GM21526 (cell line): Measurements from ENCODE around the gene TNS1.
A peak's percentile ranks its signal among the peaks of the same experiment; 100 is the strongest.

Source experiments
- ATAC-seq: cut with Tn5 transposase; IDR thresholded peaks from one replicate; pipeline ENCODE4 v1.9.1; 2021; ENCODE audit warnings: moderate library complexity; ENCODE audit not compliant: unreplicated experiment, low FRiP score

Gene TNS1

GRCh38 chr2:217902379-217903141 is 100.2 kb downstream of the TNS1 start:
- ATAC-seq, result no peak

- no peak for ATAC-seq
These were observed 100.9 kb downstream of the TNS1 start for GRCh38 chr2:217901835-217902378.

GRCh38 chr2:217901400-217901799 is 101.4 kb downstream of the TNS1 start:
- ATAC-seq, result no peak

DNA sequence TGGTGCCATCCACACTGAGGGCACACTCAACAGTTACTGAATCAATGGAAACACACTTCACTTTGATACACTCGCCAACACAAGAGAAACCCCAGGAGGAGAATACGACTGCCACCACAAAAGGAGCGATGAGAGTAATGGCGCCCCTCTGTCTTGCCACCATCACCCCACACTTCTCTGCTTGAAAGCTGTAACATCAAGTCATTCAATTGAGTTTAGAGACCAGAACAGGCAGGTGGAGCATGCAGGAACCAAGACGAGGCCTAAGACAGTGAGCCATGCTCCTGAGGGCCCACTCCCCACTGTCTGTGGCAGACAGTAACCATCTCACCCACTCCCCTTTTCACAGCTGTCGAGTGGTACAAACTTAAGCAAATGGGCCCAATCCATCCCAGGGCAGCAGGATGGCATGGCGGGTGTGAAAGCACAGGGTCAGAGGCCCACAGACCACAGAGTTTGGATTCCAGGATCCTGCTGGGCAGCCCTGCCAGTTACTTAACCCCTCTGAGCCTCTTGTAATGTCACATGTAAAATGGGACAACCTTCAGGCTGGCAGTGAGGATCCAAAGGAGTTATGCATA is 101.9 kb downstream of the TNS1 start:
- ATAC-seq, result no peak

- no peak for ATAC-seq
These were observed 102.6 kb downstream of the TNS1 start for GRCh38 chr2:217900010-217900779.

DNA sequence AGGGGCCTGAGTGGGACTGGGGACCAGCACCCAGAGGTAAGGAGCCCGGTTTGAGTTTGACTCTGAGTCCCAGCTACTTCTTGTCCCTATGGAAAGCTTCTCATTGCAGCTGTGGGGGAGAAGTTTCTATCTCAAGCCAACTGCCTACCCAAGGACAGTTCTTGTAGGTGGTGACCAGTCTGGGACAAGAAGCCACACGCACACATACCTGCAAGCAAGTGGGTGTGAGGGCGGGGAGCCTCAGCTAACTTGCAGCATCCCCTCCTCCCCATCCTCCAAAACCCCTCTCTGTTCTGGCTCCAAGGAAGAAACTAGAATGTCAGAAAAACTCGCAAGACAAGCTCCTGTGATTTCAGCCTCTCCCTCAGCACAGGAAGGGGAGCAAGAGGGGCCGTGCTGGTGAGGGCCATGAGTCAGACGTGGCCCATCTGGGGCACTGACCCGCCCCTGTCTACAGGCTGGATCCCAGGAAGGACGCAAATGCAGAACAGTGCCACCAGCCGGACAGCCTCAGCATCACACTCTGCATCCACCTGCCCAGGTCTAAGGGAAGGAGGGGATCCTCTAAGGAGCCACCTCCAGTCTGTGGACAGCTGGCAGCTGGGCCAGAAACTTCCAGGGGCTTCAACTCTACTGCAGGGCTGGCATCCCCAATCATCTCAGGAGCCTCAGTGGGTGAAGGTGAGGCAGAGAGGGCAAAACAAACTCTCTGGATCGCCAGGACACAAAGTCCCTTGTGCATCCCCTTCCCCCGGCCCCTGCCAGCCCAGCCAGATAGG is 103.4 kb downstream of the TNS1 start:
- peak; percentile 63 for ATAC-seq

DNA sequence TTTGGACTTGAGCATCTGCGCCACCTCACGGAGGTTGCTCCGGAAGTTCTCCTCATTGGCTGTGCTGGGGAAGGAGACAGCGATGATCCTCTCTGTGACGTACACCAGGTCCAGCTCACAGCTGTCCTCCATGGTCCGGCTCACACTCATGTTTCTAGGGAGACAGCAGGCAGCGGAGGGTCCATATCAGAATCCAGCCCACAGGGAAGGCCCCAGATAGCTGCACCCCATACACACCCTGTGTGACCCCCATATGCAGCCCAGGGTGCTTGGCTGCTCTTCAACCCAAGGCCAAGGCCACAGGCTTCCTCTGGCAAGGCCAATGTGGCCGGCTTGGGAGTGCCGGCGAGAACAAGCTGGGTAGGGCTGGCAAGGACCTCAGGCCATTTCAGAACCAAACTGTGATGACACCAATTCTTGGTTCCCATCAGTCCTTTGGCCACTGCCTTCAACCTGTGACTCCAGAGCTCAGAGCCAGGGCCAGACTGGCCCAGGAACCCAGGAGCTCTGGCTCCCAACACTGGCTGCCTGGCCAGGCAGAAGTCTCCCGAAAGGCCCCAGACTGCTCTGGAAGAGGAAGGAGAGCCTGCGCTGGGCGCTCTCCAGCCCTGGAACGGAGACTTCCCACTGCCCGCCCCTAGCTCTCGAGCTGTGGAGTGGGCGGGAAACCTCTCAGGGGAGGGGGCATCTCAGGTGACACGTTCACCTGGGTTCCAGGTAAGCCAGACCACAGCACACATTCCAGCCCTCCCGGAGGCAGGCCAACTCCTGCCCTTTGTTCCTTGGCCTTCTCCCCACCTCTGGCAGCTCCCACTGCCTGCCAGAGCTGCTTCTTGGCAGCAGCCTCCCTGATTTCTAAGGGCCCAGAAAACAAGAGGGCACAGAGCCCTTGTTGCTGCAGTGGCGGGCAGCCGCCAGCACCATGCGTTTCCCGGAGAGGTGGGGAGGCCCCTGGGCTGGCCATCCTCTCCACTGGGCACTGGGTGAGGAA is 104.7 kb downstream of the TNS1 start:
- no peak for ATAC-seq

DNA sequence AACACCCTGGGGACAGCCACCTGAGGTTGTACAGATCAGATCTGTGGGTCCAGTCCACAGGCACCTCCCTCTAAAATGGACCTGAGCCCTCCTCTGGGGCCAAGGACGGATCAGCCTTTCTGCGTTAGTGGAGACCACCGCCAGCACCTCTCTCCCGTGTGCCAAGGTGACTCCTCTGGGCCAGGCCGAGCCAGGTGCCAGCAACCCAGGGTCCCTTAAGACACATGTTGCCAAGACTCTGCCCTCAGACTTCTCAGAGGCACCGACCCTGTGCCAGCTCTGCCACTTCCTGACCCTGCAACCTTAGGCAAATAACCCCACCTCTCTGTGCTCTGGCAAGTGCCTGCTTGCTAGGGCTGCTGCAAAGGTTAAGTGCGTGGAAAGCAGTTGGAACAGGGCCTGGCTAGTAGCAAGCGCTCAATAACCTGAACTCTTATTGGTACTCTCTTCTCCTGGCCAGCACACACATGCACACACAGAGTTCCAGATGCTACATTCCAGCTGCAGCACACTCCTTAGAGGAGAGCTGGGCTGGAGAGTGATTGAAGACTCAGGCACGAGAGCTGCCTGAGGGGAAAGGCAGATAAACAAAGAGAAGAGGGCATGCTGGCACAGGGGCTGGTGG is 105.6 kb downstream of the TNS1 start:
- no peak for ATAC-seq

DNA sequence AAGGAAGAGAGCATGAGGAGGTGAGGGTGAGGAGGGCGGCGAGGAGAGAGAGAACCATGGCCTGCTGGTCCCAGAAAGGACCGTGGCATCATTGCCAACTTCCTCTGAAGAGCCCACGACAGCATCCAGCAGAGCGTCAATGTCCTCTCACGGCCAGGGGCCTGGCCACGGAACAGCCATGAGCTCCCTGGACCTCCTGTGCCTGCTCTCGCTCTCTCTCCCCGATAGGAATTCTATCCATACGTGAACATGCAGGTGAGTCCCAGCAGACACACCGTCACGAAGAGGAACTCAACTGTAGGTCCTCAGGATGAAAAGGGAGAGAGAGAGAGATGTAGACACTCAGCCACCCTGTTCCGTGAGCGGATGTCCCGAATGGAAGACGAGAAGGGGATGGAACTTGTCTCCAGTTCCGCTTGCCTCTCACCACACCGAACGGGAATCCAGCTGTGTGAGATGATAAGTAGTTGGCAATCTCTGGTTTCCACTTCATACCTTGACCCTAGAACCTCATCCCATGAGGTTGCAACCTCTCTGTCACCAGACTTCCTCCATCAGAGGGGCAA is 107.6 kb downstream of the TNS1 start:
- ATAC-seq, result no peak

DNA sequence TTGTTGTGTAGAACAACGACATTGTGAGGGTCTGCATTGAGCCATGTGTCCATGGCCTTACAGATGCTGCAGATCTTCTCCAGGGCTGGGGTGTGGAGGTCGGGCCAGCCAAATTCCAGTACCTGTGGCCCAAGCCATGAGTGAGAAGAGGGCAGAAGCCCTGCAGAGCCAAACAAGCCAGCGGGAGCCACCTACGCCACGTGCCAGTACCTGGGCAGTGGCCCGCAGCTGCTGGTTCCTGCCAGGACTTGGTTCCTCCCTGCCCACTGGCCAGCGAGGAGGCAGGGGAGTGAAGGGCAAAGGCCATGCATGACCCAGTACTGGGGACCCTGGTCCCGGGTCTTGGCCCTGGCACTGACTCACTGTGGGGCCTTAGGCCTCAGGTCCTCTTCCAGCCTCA is 109.4 kb downstream of the TNS1 start:
- ATAC-seq, result no peak

DNA sequence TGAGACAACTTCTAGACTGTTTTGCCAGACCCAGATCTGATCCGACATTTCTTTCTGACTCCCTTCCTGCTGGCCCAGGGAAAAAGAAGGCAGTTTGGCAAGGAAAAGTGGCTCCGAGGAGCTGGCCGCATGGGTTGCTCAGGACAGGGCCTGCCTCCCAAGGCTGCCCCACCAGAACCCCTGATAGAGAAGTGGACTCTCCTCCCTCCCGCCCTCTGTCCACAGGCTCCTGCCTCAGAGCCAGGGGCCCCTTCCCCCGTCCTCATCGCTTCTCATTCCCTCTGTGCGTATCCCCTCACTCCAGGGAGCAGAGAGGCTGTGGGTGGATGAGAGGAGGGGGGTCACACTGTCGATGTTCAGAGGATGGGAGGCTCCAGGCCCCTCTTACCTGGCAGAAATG is 110.2 kb downstream of the TNS1 start:
- no peak for ATAC-seq

GRCh38 chr2:217890445-217890844 is 112.3 kb downstream of the TNS1 start:
- ATAC-seq, result no peak

- ATAC-seq, result no peak
These were observed 113.1 kb downstream of the TNS1 start for GRCh38 chr2:217889656-217890055.

GRCh38 chr2:217887841-217888701 is 114.7 kb downstream of the TNS1 start:
- no peak for ATAC-seq

- no peak for ATAC-seq
These were observed 116.0 kb downstream of the TNS1 start for GRCh38 chr2:217886720-217887309.

- ATAC-seq, result no peak
These were observed 116.7 kb downstream of the TNS1 start for GRCh38 chr2:217886091-217886490.

DNA sequence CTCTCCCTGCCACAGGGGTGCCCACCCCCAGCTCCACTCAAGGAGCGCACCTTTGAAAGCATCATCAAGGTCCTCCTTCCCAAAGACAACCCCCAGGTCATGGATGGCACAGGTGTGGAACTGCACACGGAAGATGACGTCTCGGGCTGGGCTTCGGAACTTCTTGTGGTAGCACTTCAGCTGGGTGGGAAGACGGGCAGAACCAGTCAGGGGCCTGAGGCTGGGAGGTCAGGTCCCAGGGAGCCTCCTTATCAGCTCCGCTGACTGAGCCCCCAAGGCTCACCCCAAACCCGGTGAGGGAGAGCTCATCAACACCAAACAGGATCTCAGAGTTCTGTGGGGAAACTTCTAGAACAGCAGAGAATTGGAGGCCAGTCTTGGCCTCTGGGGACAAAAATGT is 117.8 kb downstream of the TNS1 start:
- no peak for ATAC-seq
